Right ventricle myocardium superior (tissue), 1 donor: Measurements from ENCODE around the gene NAA10. TPM values are rescaled to one million over a fixed set of nuclear protein-coding genes. Genes with fewer than 3 reads are reported as not detected.
"Not testable (repeated sequence)": the region's sequence is repeated elsewhere in the genome, so short reads cannot be mapped to it uniquely, and the experiment has no call there.

ENCODE experiments used
- ATAC-seq: fragments of 200-7000 bp; cut with Tn5 transposase; one replicate; pipeline ENCODE4 v1.9.1; 2020; ENCODE audit warnings: mild to moderate bottlenecking; ENCODE audit not compliant: poor library complexity
- DNase-seq: peaks from one replicate; pipeline ENCODE4 v3.0.0-alpha.2; 2020
- intact Hi-C: fragments of 100-400 bp; cut with DNase I; formaldehyde crosslinking; loops from one replicate; pipeline ENCODE4 v1.11.2; 2022
- long read RNA-seq: library from polyadenylated mRNA; unstranded; transcript quantifications from one replicate; pipeline ENCODE4 v2.0.0, GENCODE V29; 2021
- total RNA-seq: library from RNA; stranded (reverse); fragmentation: NEBNext Ultra II Directional; extraction: Animal tissue kit (Norgen Biotek cat#: 25700); gene quantifications from one replicate; pipeline ENCODE4 v1.2.1, GENCODE V29; 2021
- donor health status: DM: no; HTN: yes; CAD: no; lungs with severe emphysema.

The NAA10 gene
- total RNA-seq: 70.4 TPM
- long read RNA-seq, transcript NAA10-207 (7 exons, 908 nt): minor isoform, 5 of 69 reads
- long read RNA-seq, transcript NAA10-208 (8 exons, 1,772 nt): major isoform, 53 of 69 reads
- long read RNA-seq, partial matches to known transcripts: 3 of 69 reads
- long read RNA-seq, other reads (novel, unspliced or antisense): 3 of 69 reads

GRCh38 chrX:153934762-153935325 is at the start of gene NAA10:
TSS of gene NAA10 (minus strand) at chrX:153935037. CDS start at chrX:153934904, 133 bp downstream.
- ATAC-seq (peak; percentile 97), DNase-seq (peak; percentile 81)
- intact Hi-C loops: no loop called here

GRCh38 chrX:153983321-153983801 is 48.5 kb upstream of the NAA10 start:
- no peak for ATAC-seq
- no peak for DNase-seq
- intact Hi-C loops: no loop called here

- peak; percentile 76 for DNase-seq
- ATAC-seq: peak; percentile 67
- intact Hi-C loops: no loop called here
Observed at GRCh38 chrX:153981771-153982533, 47.1 kb upstream of the NAA10 start.

DNA sequence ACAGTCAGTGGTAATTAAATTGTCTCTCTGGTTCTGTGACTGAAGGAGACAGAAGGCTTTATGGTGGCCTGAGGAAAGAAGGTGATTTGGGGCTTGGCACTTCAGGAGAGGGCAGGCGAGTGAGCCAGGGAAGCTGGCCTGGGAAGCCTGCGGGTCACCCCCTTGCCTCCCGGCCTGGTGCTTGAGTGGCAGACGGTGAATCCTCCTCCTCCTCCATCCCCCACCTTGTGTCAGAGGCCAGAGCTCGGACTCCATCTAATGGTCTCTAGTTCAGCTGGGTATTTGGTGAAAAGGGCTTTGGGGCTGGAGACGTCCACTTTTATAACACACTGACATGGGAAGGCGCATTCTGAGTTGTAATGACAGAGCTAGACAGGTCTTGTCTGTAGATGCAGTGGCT is 46.4 kb upstream of the NAA10 start:
- DNase-seq (no peak), ATAC-seq (no peak)
- intact Hi-C loops: no loop called here

- ATAC-seq, intact Hi-C loops, DNase-seq: not testable (repeated sequence)
Observed at GRCh38 chrX:153980394-153980793, 45.6 kb upstream of the NAA10 start.

DNA sequence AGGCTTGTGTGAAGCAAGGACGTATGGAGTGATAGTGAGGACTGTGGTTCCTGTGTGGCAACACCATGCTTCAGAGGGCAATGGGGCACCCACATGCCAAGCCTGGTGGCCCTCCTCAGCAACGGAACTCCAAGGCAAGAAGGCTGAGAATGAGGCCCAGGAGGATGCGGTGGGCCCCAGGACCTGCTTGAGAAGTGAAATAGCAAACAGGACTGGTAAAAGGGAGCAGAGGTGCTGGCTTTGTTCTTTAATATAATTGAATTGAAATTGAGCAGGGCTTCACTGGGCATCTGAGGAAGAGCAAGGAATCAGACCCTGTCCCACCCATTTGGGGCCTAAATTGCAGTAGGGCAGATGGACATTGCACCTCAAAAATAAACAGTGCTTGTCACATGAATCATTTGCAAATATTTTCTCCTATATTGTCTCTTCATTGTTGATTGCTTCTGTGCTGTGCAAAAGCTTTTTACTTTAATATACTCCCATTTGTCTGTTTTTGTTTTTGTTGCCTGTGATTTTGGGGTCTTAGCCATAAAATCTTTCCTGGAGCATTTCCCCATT is 40.0 kb upstream of the NAA10 start:
- intact Hi-C loops: no loop called here
- DNase-seq (no peak), ATAC-seq (no peak)

DNA sequence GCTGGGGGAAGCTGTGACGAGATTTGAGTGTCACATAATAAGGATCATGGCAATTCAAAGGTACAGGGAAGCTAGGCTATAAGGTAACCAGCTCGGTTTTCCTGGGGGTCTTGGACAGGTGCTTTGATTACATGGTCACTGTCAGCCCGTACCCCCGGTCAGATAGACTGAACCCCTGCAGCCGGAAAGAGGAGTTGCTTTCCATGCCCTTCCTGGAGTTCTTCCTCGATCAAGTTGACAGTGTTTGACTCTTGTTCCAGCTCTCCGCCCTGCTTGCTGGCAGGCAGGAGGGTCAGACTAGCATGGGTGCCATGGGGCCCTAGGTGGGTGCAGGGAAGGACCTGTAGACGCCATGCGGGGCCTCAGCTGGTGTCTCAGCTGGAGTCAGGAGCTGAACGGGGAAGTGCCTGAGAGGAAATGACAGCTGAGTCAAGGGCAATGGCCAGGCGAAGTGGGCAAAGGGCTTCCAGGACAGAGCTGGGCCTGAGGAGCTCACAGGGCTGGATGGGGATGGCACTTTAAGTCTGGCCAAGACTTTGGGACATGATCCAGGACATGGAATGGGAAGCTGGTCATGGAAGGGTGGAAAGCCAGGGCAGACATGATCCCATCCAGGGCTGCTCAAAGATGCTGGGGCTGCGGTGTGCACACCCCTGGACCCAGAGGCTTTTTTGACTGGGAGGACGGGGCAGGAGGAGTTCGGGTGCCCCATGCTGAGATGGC is 39.3 kb upstream of the NAA10 start:
- ATAC-seq (no peak), DNase-seq (peak; percentile 49)
- intact Hi-C loops: no loop called here

- intact Hi-C loops: no loop called here
- DNase-seq: no peak
- ATAC-seq: no peak
Observed at GRCh38 chrX:153973127-153974002, 38.5 kb upstream of the NAA10 start.

- DNase-seq (peak; percentile 90), ATAC-seq (peak; percentile 67)
- intact Hi-C loops: no loop called here
Observed at GRCh38 chrX:153972368-153973126, 37.7 kb upstream of the NAA10 start, which contains the start of gene TMEM187. TSS of gene TMEM187 (plus strand) at chrX:153972754. CDS start at chrX:153982063, 9,309 bp downstream.

- intact Hi-C loops: no loop called here
- DNase-seq (peak; percentile 94), ATAC-seq (peak; percentile 83)
Observed at GRCh38 chrX:153971450-153972367, 36.9 kb upstream of the NAA10 start, which contains the start of gene HCFC1. TSS of gene HCFC1 (minus strand) at chrX:153971818. CDS start at chrX:153970840, 978 bp downstream.

DNA sequence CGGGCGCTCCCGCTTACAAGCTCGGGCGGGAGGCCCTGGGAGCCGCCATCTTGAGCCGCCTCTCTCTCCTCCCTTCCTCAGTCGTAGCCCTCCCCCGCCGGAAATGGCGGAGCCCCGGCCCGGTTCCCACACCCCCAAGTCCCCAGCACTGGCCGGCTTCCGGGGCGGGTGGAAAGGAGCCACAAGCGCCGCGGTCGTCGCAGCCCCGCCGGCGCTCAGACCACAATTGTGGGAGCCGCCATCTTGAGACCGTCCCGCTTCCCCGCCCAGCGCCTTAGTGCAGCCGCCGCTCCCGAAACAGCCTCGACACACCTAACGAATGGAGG is 36.2 kb upstream of the NAA10 start:
- intact Hi-C loops: no loop called here
- DNase-seq (peak; percentile 91), ATAC-seq (peak; percentile 78)

DNA sequence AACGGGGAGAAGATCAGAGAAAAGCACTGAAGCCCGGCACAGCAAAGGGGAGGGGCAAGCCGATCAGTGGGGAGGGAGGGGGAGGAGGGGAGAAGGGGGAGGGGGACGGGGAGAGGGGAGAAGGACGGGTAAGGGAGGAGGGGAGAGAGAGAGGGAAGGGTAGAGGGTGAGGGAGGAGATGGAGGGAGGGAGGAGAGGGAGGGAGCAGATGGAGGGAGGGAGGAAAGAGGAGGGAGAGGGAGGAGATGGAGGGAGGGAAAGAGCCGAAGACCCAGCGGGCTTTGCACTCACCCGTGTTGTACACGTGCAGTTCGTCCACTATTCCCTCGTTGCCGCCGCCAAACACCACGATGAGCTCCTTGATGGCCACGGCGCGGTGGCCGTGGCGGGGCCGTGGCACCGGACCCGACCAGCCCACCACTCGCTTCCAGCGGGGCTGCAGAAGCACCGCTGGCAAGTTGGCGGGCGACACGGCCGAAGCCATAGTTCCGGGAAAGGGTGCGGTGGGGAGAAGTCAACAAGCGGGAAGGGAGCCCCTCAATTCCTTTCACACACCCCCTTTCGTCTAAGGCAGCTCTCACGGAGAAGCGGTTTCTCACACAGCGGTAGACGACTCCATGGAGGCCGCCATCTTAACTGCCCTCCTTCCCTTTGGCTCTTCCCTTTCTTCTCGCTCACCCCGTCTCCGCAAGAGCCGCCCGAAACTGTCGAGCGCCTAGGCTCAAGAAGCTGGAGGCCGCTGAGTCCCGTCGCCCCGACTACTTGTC is 35.7 kb upstream of the NAA10 start:
- intact Hi-C loops: no loop called here
- peak; percentile 65 for DNase-seq
- ATAC-seq: peak; percentile 16

DNA sequence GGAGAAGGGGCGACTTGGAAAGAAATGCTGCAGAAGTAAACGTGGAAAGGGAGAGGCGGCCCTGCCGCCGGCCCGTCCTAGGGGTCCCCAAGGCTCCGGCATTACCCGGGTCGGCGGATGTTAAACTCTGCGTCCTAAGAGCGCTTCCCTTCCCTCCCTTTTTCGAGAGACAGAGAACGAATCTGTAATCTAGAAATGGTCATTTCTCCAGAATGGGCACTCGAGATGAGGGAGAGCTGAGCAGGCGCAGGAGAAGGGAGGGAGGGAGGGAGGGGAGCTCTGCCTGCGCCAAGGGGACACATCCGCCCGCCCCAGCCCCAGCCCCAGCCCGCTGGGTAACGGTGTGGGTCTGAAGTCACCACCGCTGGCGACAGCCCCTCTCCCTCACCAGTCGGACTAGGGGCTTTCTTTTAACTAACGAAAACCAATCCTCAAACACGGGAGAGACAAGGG is 35.1 kb upstream of the NAA10 start:
- DNase-seq (peak; percentile 54), ATAC-seq (no peak)
- intact Hi-C loops: no loop called here

DNA sequence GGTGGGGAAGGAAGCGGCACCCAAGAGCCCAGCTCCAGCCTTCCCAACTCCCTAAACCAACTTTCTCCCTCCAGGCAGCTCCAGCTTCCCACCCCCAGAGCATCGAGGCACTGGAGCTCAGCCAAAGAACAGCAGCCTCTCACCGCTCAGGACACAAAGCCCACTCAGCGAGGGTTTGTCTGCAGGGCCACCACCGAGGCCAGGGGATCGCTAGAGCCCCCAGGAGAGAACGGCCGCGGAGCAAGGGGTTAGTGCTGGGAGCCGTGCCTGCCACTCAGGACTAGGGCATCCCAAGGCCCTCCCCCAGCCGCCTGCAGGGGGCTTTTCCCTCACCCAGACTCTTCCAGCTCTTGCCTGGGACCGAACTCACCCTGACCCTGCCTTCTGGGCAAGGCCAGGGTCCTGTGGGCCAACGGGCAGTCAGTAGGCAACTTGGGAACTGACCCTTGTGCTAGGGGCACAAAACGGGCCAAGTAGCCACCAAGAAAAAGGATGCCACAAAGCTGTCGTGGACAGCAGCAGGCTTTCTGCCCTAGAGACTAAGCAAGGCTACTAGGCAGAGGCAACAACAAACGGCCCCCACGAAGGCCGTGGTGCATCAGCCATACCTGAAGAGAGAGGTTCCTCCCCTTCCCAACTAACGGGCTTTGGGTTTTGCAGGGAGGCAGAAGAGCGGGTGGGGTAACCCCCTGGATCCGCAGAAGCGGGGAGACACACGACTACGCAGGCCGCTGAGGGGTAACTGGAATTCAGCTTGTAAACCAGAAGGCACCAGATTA is 34.5 kb upstream of the NAA10 start:
- intact Hi-C loops: no loop called here
- DNase-seq (no peak), ATAC-seq (no peak)

DNA sequence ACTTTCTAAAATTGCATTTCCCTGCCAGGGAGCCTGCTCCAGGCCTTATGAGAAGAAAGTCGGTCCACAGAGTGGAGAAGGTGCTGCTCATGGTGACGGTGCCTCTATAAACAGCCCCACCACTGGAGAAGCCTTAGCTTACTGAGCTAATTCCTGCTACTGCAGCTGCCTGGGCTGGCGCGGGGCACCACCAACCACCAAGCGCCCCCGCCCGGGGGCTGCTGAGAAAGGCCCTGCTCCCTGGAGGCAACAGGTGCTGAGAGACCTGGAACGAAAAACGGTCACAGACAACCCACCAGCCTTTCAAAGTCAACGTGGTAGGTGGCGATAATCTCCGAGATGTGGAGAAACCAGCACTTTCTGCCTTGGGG is 33.9 kb upstream of the NAA10 start:
- ATAC-seq (no peak), DNase-seq (no peak)
- intact Hi-C loops: no loop called here
